ENCODE data around the gene OGN. TPM values are rescaled to one million over a fixed set of nuclear protein-coding genes. Genes with fewer than 3 reads are reported as not detected.

The OGN gene
- total RNA-seq, 1 experiment from 2014 or later: not detected

GRCh38 chr9:92385953-92386352 lies 18.4 kb downstream of the OGN start:
- H3K9me3 ChIP-seq (ENCODE audit: control insufficient read depth, low read depth, low read length): no peaks in the 10 kb centered on the region
- no peak overlapping the region for H2BK5ac ChIP-seq (ENCODE audit: insufficient read length, low read length)
- Mint-ChIP-seq H3K4me1 (no peaks in the 10 kb centered on the region; a peak in 1 of 4 replicates), H3K4me3 (no peak overlapping the region), H3K9me3 (no peaks in the 10 kb centered on the region), H3K36me3 (ENCODE audit: insufficient read depth in 1 of 3, low read depth in 3 of 3) (no peaks in the 10 kb centered on the region; a peak in 1 of 7 replicates), H3K27ac (no peak overlapping the region), H3K27me3 (ENCODE audit: low read depth) (no peaks in the 10 kb centered on the region; the same call in 1 of the 2 replicates)
- no peaks in the 10 kb centered on the region for H3K23me2 ChIP-seq (ENCODE audit: insufficient read length, low read depth, low read length, poor library complexity, severe bottlenecking)
- H4K5ac ChIP-seq (ENCODE audit: insufficient read length, low read depth, low read length): no peak overlapping the region
- H3K18ac ChIP-seq (ENCODE audit: insufficient read length, low read depth, low read length): no peak overlapping the region
- no CpG with 5 or more reads among the region's 4 CpGs for WGBS (ENCODE audit: extremely low coverage, insufficient read length, low lambda C conversion rate)
- no peak overlapping the region for H3T11ph ChIP-seq (ENCODE audit: low read length)
- H3K79me1 ChIP-seq (ENCODE audit: insufficient read depth, low read depth, low read length, poor library complexity, severe bottlenecking): no peaks in the 10 kb centered on the region
- H3K79me2 ChIP-seq (ENCODE audit: insufficient read depth, low read length): no peaks in the 10 kb centered on the region
- H3K23ac ChIP-seq (ENCODE audit: insufficient read length, low read depth, low read length): no peak overlapping the region
- H3K4ac ChIP-seq (ENCODE audit: low read depth, low read length): no peak overlapping the region
- no peak overlapping the region for H3K9ac ChIP-seq (ENCODE audit: extremely low read depth, insufficient read length, low read length)
- H3K56ac ChIP-seq (ENCODE audit: insufficient read length, low read depth, low read length): no peak overlapping the region
- no peak for TF ChIP-seq CTCF (conservative IDR thresholded peaks at IDR 0.05)
- no peak for DNase-seq
- H3K27me3 ChIP-seq (ENCODE audit: insufficient read depth, low read length): no peaks in the 10 kb centered on the region
- no peak overlapping the region for H3K4me2 ChIP-seq (ENCODE audit: insufficient read depth, insufficient read length, low read length)
- no peaks in the 10 kb centered on the region for H3K4me1 ChIP-seq (ENCODE audit: insufficient read depth, low read length)
- no peak overlapping the region for H2BK20ac ChIP-seq (ENCODE audit: low read depth, low read length, poor library complexity, severe bottlenecking)
- no peak overlapping the region for H2AK5ac ChIP-seq (ENCODE audit: insufficient read length, low read length)
- no peak overlapping the region for H2BK120ac ChIP-seq (ENCODE audit: low read depth, low read length, poor library complexity, severe bottlenecking)
- H2BK15ac ChIP-seq (ENCODE audit: low read depth, low read length): no peak overlapping the region
- no peaks in the 10 kb centered on the region for H4K20me1 ChIP-seq (ENCODE audit: control insufficient read depth, insufficient read depth, insufficient read length)
- H4K8ac ChIP-seq (replicated peaks; ENCODE audit: insufficient read length, low read depth, low read length): no peak overlapping the region
- H3K14ac ChIP-seq (ENCODE audit: insufficient read depth, low read length): no peak overlapping the region
- H3K27ac ChIP-seq (ENCODE audit: insufficient read length, low read depth, low read length): no peak overlapping the region
- H2BK12ac ChIP-seq (ENCODE audit: insufficient read length, low read depth, low read length): no peak overlapping the region
- H2AFZ ChIP-seq (ENCODE audit: low read length): no peak overlapping the region
- H4K91ac ChIP-seq (ENCODE audit: insufficient read length, low read depth, low read length): no peak overlapping the region

Measured in H9 (cell line).